Measurements from ENCODE around the gene BSCL2.
"Not testable (repeated sequence)": the region's sequence is repeated elsewhere in the genome, so short reads cannot be mapped to it uniquely, and the experiment has no call there.

Gene BSCL2

GRCh38 chr11:62716816-62717215 lies 9.6 kb upstream of the BSCL2 start:
- DNase-seq = no peak

GRCh38 chr11:62716206-62716605 lies 9.0 kb upstream of the BSCL2 start:
- no peak for DNase-seq

GRCh38 chr11:62715150-62716130 lies 8.2 kb upstream of the BSCL2 start:
- no peak for DNase-seq

DNA sequence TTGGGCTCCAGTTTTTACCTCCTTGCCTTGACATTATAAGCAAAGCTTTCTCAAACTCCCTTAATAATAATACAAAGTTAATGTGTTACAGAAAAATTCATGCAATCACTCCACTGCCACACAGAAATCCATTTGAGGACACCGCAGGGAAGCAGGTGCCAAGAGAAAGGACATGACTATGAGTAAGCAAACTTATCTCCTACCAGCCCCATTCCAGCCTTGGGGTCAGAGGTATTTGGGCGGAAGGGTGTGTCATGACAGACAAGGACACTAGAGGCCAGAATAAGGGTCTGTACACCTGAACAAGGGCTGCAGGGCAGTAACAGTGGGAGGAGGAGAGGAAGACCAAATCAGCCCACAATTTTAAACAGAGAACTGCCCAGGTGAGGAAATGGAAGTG lies 6.1 kb upstream of the BSCL2 start:
- DNase-seq = no peak

DNA sequence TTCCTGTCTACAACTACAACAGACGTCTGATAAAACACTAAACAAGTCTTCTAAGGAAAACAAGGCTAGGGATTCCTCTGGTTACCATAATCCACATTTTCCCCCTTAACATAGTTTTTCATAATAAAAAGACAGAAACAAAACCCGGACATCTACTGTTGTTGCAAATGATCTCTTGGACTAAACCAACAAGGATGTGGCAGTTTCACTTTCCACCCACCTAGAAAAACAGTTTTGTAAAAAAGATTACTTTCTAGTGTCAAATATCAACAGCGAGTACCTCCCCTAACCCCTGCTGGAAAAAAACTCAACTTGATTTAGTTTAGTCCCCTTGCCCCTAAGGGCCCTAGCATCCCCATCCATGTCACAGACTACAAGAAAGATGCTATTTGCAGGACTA lies 5.6 kb upstream of the BSCL2 start:
- no peak for DNase-seq

DNA sequence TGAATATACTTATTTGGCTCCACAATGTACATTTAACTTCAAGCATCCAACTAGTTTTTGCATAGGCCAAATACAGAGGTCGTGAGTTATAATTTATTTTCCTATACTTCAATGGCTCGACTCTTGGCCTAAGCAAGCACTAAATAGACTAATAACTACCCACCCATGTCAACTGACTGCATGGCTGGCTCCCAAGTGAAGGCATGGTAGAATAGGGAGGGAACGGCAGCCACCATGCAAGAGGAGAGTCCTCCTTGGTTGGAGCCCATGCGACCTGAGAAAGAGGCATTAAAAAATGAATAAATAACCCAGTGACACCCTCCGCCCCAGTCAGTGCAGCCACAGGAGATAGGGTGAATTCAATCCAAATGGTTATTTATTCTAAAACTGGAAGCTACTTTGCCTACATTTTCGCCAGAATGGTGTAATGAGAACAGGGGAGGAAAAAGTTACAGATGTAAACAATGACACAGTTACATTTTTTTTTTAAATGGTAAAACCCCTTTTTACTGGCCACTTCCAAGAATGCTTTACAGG lies 5.1 kb upstream of the BSCL2 start:
- DNase-seq = no peak

DNA sequence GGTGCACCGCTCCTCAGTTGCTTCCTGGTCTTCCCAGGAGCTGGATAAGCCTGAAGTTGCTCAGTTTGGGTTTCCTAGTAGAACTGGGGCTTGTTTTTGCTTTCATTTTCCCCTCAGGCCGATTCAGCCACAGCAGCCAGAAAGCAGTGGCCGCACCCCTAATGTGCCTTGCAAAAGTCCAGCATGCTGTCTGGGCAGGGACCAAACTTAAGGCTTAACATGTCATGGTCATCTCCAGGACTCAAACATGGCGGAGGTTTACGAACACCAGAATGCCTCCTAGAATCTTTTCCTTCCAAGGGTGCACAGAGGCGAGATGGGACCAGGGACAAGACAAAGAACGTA lies 2.7 kb upstream of the BSCL2 start:
- no peak for DNase-seq

GRCh38 chr11:62709247-62710000 lies 2.2 kb upstream of the BSCL2 start:
- DNase-seq = peak; percentile 97

- no peak for DNase-seq
These were observed 1.6 kb upstream of the BSCL2 start for GRCh38 chr11:62708793-62709192.

GRCh38 chr11:62708392-62708791 lies 1.2 kb upstream of the BSCL2 start:
- no peak for DNase-seq

GRCh38 chr11:62706850-62707247 lies 375 bp downstream of the BSCL2 start:
- no peak for DNase-seq

- peak; percentile 94 for DNase-seq
These were observed 1.1 kb downstream of the BSCL2 start for GRCh38 chr11:62705880-62706849.

DNA sequence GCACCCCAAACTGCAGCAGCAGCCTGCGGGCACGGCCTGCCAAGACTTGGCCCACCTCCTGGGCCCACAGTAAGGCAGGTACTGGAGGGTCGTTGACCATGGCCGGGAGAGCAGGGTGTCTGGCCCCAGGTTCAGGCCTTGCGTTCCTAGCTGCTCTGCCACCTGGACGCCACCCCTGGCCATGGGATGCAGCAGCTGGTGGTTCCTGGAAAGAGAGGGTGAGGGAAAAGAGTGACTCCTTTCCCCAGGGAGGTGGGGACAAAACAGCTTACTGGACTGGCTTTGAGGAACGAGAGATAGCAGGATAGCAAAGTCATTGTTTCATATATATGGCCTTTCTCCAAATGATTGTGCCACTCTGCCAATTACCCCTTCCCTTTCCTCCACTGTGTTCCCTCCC lies 1.8 kb downstream of the BSCL2 start:
- DNase-seq = no peak

DNA sequence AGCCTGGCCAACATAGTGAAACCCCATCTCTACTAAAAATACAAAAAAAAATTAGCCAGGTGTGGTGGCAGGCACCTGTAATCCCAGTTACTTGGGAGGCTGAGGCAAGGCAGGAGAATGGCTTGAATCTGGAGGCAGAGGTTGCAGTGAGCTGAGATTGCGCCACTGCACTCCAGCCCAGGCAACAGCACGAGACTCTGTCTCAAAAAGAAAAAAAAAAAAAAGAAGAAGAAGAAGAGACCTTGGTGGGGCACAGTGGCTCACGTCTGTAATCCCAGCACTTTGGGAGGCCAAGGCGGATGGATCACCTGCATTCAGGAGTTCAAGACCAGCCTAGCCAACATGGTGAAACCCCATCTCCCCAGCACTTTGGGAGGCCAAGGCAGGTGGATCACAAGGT lies 3.3 kb downstream of the BSCL2 start:
- DNase-seq = not testable (repeated sequence)

DNA sequence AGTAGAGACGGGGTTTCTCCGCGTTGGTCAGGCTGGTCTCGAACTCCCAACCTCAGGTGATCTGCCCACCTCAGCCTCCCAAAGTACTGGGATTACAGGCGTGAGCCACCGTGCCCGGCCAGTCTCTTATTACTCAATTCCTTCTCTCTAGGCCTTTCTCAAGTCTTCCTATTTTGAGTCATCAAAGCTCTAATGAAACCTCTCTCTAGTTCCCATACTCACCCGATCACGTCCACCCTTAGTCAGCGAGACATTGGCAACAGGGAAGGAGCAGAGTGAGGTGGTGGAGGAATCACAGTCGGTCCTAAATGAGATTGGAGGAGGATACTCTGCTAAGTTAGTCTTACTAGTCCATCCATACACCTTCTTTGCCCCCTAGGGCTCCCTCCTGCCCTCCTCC lies 5.0 kb downstream of the BSCL2 start:
- DNase-seq = no peak

- DNase-seq = peak; percentile 75
These were observed 12.6 kb downstream of the BSCL2 start for GRCh38 chr11:62694455-62695167.

DNA sequence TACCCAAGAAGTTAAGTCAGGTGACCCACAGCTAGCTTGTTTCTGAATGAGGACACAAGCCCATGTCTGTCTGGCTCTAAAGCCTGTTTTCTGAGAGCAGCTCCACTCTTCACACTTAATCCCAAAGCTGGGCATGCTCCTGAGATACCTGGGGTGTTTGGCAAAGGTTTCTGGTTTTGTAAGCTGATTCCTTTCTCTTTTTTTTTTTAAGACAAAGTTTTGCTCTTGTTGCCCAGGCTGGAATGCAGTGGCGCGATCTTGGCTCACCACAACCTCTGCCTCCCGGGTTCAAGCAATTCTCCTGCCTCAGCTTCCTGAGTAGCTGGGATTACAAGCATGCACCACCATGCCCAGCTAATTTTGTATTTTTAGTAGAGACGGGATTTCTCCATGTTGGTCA lies 13.6 kb downstream of the BSCL2 start:
- not testable (repeated sequence) for DNase-seq

GRCh38 chr11:62689421-62690183 lies 17.6 kb downstream of the BSCL2 start, which contains the start of gene LRRN4CL:
TSS of gene LRRN4CL (minus strand) at chr11:62689530. CDS start at chr11:62688508, 1,022 bp downstream.
- peak; percentile 95 for DNase-seq

GRCh38 chr11:62688491-62688890 lies 18.7 kb downstream of the BSCL2 start:
- no peak for DNase-seq

- DNase-seq = no peak
These were observed 19.5 kb downstream of the BSCL2 start for GRCh38 chr11:62687508-62688396.
